GM19238 (cell line): ENCODE results near the gene TMEM18.

Experiments
- DNase-seq: peaks from one replicate; pipeline ENCODE4 v3.0.0; 2011; ENCODE audit warnings: low spot score; ENCODE audit not compliant: insufficient read length

The TMEM18 gene

DNA sequence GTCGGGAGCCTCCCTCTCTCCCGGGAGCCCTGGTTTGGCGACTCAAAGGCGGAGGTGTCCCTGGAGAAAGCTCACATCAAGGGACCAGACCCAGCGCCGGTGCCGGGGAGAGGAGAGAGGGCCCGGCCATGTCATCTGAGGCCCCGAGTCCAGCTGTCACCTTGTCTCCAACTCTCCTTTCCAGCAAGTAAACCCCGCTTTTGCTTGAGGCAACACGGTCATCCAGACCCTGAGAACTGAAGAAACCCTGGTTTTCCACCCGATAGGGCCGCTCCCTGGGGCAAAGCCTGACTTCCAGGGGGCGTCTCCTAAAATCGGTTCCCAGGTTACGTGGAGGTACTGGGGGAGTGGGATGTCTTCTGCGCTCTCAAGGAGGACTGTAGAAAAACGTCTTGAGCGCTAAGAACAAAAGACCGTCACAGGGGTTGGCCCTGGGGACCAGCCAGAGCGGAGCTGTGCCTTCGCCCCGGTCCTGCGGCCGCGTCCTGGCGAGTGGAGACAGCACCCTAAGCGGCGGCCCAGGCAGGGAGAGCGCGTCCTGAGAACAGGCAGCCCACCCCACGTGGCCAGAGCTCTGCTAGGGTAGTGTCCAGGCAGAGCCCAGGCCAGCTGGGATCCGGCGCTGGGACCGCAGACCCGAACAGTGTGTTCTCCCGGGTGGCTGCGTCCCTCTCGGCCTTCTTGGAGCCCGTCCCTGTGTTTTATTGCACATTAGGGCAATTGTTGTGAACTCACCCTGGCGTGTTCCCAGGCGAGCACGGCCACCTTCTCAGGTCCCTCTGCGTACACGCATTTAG lies 55.7 kb downstream of the TMEM18 start:
- DNase-seq: no peak

DNA sequence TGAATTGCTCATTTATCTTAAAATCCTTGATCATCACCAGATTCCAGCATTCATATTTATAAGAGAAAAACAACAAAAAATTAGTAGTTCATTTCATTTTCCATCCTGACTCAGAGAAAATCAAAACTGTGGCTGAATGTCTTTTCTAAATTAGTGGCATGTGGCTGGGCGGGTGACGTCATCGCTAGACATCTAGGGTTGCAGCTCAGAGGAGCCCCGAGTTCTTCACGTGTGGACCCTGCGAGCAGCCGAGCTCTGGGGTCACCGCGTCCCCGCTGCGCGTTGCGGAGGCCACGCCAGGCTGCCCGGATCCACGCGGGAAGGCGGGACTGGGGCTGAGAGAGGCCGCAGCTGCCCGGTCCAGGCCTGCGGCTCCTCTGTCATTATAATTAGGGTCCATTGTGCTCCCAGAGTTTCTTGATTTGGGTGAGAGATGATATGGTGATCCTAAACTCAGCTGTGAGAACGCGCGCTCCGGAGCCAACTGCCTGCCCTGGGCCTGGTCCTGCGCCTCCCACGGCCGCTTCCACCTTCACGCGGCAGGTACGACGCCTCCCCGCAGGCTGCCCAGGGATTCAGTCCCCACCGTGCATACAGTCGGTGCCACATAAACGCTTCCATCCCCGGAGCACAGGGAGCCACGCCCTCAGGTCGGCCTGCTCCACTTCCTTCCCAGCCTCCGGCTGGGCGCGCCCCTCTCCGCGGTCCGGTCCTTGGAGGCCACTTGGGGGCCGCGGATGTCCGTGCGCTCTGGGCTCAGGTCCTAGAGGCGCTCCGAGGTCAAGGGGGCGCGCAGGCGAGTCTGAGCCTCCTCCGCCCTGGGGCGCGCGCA lies 56.5 kb downstream of the TMEM18 start:
- DNase-seq: no peak

DNA sequence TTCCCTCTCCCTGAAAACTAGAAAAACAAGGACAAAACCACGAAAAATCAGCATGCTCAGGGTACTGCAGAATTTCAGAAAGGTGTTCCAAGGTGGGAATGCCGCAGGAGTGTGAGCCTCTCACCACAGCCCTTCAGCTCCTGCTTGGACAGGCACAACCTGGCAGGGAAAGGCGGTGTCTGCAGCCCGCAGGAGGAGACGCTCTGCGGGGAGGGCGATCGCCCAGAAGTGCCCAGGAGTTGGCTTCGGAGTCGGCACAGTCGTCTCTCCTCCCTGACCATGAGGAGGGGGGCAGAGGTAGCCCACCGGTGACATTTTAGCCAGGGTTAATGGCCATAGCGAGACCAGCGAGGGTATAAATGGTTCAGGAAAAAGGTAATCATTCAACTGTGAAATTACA lies 57.2 kb downstream of the TMEM18 start:
- DNase-seq: no peak

DNA sequence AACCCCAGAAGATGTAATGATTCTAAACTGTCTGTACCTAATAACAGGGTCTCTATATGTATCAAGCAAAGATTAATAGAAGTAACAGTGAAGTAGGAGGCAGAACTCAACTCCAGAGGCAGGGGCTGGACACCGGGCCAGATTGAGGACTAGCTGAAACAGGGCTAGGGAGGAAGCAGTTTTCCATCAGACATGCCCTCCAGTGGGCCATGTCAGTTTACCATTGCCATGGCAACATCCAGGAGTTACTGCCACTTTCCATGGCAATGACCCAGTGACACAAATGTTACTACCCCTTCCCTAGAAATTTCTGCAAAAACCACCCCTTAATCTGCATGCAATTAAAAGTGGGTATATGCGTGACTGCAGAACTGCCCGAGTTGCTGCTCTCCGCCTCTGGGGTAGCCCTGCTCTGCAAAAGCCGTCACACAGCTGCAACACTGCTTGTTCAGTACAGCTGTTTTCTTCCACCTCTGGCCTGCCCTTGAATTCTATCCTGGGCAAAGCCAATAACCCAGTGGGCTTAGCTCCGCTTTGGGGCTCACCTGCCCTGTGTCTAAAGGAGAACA lies 58.7 kb downstream of the TMEM18 start:
- DNase-seq: no peak

DNA sequence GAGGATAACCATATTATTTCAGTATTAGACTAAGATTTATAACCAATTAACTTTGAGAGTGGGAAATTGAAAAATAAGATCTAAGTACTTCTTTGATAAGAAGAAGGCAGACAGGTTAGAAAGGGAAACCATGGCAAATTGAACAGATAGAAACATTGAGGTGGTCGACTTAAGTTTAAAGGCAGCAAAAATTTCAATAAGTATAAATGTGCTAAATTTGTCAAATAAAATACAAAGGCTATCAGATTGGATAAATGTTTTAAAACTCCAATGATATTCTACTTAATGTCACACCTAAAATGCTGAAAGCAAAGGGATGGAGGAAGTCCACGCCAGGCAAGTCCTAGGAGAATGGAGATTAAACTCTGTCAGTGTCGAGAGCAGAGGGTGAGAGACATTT lies 59.2 kb downstream of the TMEM18 start:
- DNase-seq: no peak
